ENCODE measurements around the gene UBE2E2. TPM values are rescaled to one million over a fixed set of nuclear protein-coding genes. Genes with fewer than 3 reads are reported as not detected.
"Not testable (repeated sequence)": the region's sequence is repeated elsewhere in the genome, so short reads cannot be mapped to it uniquely, and the experiment has no call there.

Gene UBE2E2
- total RNA-seq, 1 experiment from 2014 or later = 45.0 TPM

- Histone ChIP-seq H3K4me3 (no peak overlapping the region), H3K4me1 (replicated peaks) (no peaks in the 10 kb centered on the region; the same call in 1 of the 2 replicates), H3K9me3 (replicated peaks) (no peaks in the 10 kb centered on the region), H3K27ac (no peak overlapping the region), H3K27me3 (replicated peaks) (no peaks in the 10 kb centered on the region), H3K36me3 (no peaks in the 10 kb centered on the region)
- DNase-seq (ENCODE audit: low read depth in 1 of 2, low spot score in 2 of 2) = no peak
These were observed 28.6 kb upstream of the UBE2E2 start for GRCh38 chr3:23174426-23175039.

- Histone ChIP-seq H3K27me3 (replicated peaks) (no peaks in the 10 kb centered on the region), H3K36me3 (no peaks in the 10 kb centered on the region), H3K4me1 (replicated peaks) (no peaks in the 10 kb centered on the region; the same call in 1 of the 2 replicates), H3K4me3 (no peak overlapping the region), H3K27ac (no peak overlapping the region), H3K9me3 (replicated peaks) (no peaks in the 10 kb centered on the region)
- DNase-seq (ENCODE audit: low read depth in 1 of 2, low spot score in 2 of 2) = no peak
These were observed 27.6 kb upstream of the UBE2E2 start for GRCh38 chr3:23175341-23176083.

- H3K9me3 ChIP-seq (replicated peaks); H3K27ac ChIP-seq; DNase-seq (ENCODE audit: low read depth in 1 of 2, low spot score in 2 of 2); H3K36me3 ChIP-seq; H3K4me1 ChIP-seq (replicated peaks); H3K4me3 ChIP-seq; H3K27me3 ChIP-seq (replicated peaks): not testable (repeated sequence)
These were observed 26.3 kb upstream of the UBE2E2 start for GRCh38 chr3:23176839-23177238.

- Histone ChIP-seq H3K27ac (no peak overlapping the region), H3K4me1 (replicated peaks) (no peaks in the 10 kb centered on the region), H3K9me3 (replicated peaks) (no peaks in the 10 kb centered on the region), H3K36me3 (no peaks in the 10 kb centered on the region), H3K4me3 (no peak overlapping the region), H3K27me3 (replicated peaks) (no peaks in the 10 kb centered on the region)
- DNase-seq (ENCODE audit: low read depth in 1 of 2, low spot score in 2 of 2) = no peak
These were observed 20.1 kb upstream of the UBE2E2 start for GRCh38 chr3:23182996-23183513.

GRCh38 chr3:23183731-23184130 lies 19.4 kb upstream of the UBE2E2 start:
- Histone ChIP-seq H3K27me3 (replicated peaks) (no peaks in the 10 kb centered on the region), H3K4me1 (replicated peaks) (no peaks in the 10 kb centered on the region), H3K4me3 (no peak overlapping the region), H3K27ac (no peak overlapping the region), H3K36me3 (no peaks in the 10 kb centered on the region), H3K9me3 (replicated peaks) (no peaks in the 10 kb centered on the region)
- DNase-seq (ENCODE audit: low read depth in 1 of 2, low spot score in 2 of 2) = peak in 1 of 2 experiments; percentile 28

- no peak overlapping the region for H3K27ac ChIP-seq
- no peak for DNase-seq (ENCODE audit: low read depth in 1 of 2, low spot score in 2 of 2)
- no peaks in the 10 kb centered on the region for H3K27me3 ChIP-seq (replicated peaks)
- no peaks in the 10 kb centered on the region for H3K36me3 ChIP-seq
- no peaks in the 10 kb centered on the region for H3K9me3 ChIP-seq (replicated peaks)
- no peak overlapping the region for H3K4me3 ChIP-seq
- H3K4me1 ChIP-seq (replicated peaks) = no peaks in the 10 kb centered on the region
These were observed 17.3 kb upstream of the UBE2E2 start for GRCh38 chr3:23185861-23186260.

GRCh38 chr3:23189187-23189586 lies 13.9 kb upstream of the UBE2E2 start:
- no peaks in the 10 kb centered on the region for H3K9me3 ChIP-seq (replicated peaks)
- DNase-seq (ENCODE audit: low read depth in 1 of 2, low spot score in 2 of 2) = no peak
- H3K4me1 ChIP-seq (replicated peaks) = no peaks in the 10 kb centered on the region
- H3K36me3 ChIP-seq = no peaks in the 10 kb centered on the region
- no peak overlapping the region for H3K27ac ChIP-seq
- no peaks in the 10 kb centered on the region for H3K27me3 ChIP-seq (replicated peaks)
- no peak overlapping the region for H3K4me3 ChIP-seq

- H3K4me3 ChIP-seq = no peak overlapping the region
- DNase-seq (ENCODE audit: low read depth in 1 of 2, low spot score in 2 of 2) = no peak
- no peaks in the 10 kb centered on the region for H3K9me3 ChIP-seq (replicated peaks)
- no peaks in the 10 kb centered on the region for H3K4me1 ChIP-seq (replicated peaks)
- H3K36me3 ChIP-seq = no peaks in the 10 kb centered on the region
- peaks cover 8% of the 10 kb centered on the region for H3K27me3 ChIP-seq (replicated peaks)
- no peak overlapping the region for H3K27ac ChIP-seq
These were observed 10.3 kb upstream of the UBE2E2 start for GRCh38 chr3:23192816-23193215.

GRCh38 chr3:23193831-23194230 lies 9.3 kb upstream of the UBE2E2 start:
- no peaks in the 10 kb centered on the region for H3K36me3 ChIP-seq
- no peaks in the 10 kb centered on the region for H3K9me3 ChIP-seq (replicated peaks)
- H3K27me3 ChIP-seq (replicated peaks) = peaks cover 8% of the 10 kb centered on the region
- no peak overlapping the region for H3K27ac ChIP-seq
- no peak overlapping the region for H3K4me3 ChIP-seq
- DNase-seq (ENCODE audit: low read depth in 1 of 2, low spot score in 2 of 2) = no peak
- no peaks in the 10 kb centered on the region for H3K4me1 ChIP-seq (replicated peaks)

- DNase-seq (ENCODE audit: low read depth in 1 of 2, low spot score in 2 of 2) = no peak
These were observed 4.3 kb upstream of the UBE2E2 start for GRCh38 chr3:23198801-23199200.

GRCh38 chr3:23199649-23200048 lies 3.5 kb upstream of the UBE2E2 start:
- Histone ChIP-seq H3K9me3 (replicated peaks) (no peaks in the 10 kb centered on the region), H3K27me3 (replicated peaks) (peaks cover 8% of the 10 kb centered on the region), H3K27ac (no peak overlapping the region), H3K4me3 (no peak overlapping the region), H3K4me1 (replicated peaks) (peaks cover 8% of the 10 kb centered on the region; the same call in 1 of the 2 replicates), H3K36me3 (peaks cover 5% of the 10 kb centered on the region)
- no peak for DNase-seq (ENCODE audit: low read depth in 1 of 2, low spot score in 2 of 2)

More at GRCh38 chr3:23198801-23199200, 4.3 kb upstream of the UBE2E2 start:
- peaks cover 5% of the 10 kb centered on the region for H3K36me3 ChIP-seq
- H3K9me3 ChIP-seq (replicated peaks) = no peaks in the 10 kb centered on the region
- no peak overlapping the region for H3K27ac ChIP-seq
- H3K4me1 ChIP-seq (replicated peaks) = peaks cover 3% of the 10 kb centered on the region; the same call in 1 of the 2 replicates
- H3K4me3 ChIP-seq = no peak overlapping the region
- peaks cover 8% of the 10 kb centered on the region for H3K27me3 ChIP-seq (replicated peaks)

GRCh38 chr3:23201154-23201838 lies 1.8 kb upstream of the UBE2E2 start:
- H3K27me3 ChIP-seq (replicated peaks) = peaks cover 3% of the 10 kb centered on the region; the same call in 1 of the 2 replicates
- peaks cover 8% of the 10 kb centered on the region; the same call in 1 of the 2 replicates for H3K4me1 ChIP-seq (replicated peaks)
- no peaks in the 10 kb centered on the region for H3K9me3 ChIP-seq (replicated peaks)
- no peak overlapping the region for H3K4me3 ChIP-seq
- no peak for DNase-seq (ENCODE audit: low read depth in 1 of 2, low spot score in 2 of 2)
- H3K36me3 ChIP-seq = peaks cover 5% of the 10 kb centered on the region
- H3K27ac ChIP-seq = no peak overlapping the region

GRCh38 chr3:23202203-23202920 lies 765 bp upstream of the UBE2E2 start:
- H3K9me3 ChIP-seq (replicated peaks) = no peaks in the 10 kb centered on the region
- 0 out of 2 replicates have a peak, but pooled peaks cover 3% of the 10 kb centered on the region for H3K27me3 ChIP-seq (replicated peaks)
- H3K4me1 ChIP-seq (replicated peaks) = peaks cover 8% of the 10 kb centered on the region; the same call in 1 of the 2 replicates
- H3K27ac ChIP-seq = no peak overlapping the region
- peaks cover 5% of the 10 kb centered on the region for H3K36me3 ChIP-seq
- peak overlapping the region; percentile 99 for H3K4me3 ChIP-seq
- peak in 1 of 2 experiments; percentile 9 for DNase-seq (ENCODE audit: low read depth in 1 of 2, low spot score in 2 of 2)
